Raji (cell line): ENCODE results near the gene PDZD2.

ENCODE experiments used
- POLR2A ChIP-seq: IDR thresholded peaks from 2 replicates; pipeline ENCODE4 v1.6.1; 2011; ENCODE audit warnings: low read depth, low read length, control low read depth; ENCODE audit not compliant: insufficient read depth

PDZD2 gene

DNA sequence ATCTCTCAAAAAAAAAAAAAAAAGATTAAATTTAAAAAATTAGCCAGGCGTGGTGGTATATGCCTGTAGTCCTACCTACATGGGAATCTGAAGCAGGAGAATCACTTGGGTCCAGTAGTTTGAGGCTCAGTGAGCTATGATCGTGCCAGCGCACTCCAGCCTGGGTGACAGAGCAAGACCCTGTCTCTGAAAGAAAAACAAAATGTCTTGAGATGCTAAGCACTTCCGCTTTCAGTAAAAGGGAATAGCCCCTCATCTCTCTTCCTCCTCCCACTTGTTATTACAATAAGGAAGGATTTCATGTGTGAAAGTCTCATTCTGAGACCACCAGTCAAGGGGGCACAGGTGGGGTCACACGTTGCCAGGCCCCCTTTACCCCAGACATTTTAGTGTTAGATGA lies 455.8 kb downstream of the PDZD2 start:
- no peak for TF ChIP-seq POLR2A

GRCh38 chr5:32095261-32095671 lies 456.3 kb downstream of the PDZD2 start:
- TF ChIP-seq POLR2A = no peak

- TF ChIP-seq POLR2A = no peak
These were observed 458.1 kb downstream of the PDZD2 start for GRCh38 chr5:32096891-32097595.

DNA sequence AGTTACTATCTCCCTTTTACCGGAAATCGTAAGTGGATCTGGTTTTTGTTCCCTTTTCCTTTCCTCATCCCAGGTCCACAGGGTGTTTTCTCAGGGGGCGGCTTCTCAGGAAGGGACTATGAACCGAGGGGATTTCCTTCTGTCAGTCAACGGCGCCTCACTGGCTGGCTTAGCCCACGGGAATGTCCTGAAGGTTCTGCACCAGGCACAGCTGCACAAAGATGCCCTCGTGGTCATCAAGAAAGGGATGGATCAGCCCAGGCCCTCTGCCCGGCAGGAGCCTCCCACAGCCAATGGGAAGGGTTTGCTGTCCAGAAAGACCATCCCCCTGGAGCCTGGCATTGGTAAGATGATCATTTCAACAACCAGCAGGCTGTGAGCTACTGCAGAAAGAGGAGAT lies 459.4 kb downstream of the PDZD2 start:
- TF ChIP-seq POLR2A = no peak

GRCh38 chr5:32098890-32099310 lies 460.0 kb downstream of the PDZD2 start:
- TF ChIP-seq POLR2A = no peak

- no peak for TF ChIP-seq POLR2A
These were observed 460.6 kb downstream of the PDZD2 start for GRCh38 chr5:32099486-32100035.

- TF ChIP-seq POLR2A = no peak
These were observed 461.3 kb downstream of the PDZD2 start for GRCh38 chr5:32100230-32100629.

DNA sequence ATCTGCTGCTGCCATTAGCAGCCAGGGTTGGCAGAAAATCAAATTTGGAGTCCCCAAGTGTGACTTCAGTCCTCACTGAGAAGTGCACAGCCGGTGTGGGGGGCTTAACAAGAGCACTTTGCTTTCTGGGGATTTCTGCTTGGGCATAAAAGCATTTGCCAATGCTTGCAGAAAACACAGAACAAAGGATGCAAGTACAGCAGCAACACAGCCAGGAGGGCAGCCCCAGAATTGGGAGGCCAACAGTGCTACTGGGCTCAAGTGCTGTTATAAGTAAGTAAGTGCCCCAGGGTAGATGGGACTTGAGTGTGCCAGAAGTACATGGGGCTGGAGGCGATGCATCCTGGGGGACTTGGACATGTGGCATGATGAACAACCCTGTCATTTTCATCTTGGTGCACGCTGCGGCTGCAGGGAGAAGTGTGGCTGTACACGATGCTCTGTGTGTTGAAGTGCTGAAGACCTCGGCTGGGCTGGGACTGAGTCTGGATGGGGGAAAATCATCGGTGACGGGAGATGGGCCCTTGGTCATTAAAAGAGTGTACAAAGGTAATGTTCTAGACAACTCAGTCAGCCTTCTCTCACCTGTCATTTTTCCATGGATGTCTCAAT lies 461.9 kb downstream of the PDZD2 start:
- TF ChIP-seq POLR2A = no peak

GRCh38 chr5:32102254-32102986 lies 463.5 kb downstream of the PDZD2 start:
- no peak for TF ChIP-seq POLR2A

- no peak for TF ChIP-seq POLR2A
These were observed 464.6 kb downstream of the PDZD2 start for GRCh38 chr5:32103521-32103920.

DNA sequence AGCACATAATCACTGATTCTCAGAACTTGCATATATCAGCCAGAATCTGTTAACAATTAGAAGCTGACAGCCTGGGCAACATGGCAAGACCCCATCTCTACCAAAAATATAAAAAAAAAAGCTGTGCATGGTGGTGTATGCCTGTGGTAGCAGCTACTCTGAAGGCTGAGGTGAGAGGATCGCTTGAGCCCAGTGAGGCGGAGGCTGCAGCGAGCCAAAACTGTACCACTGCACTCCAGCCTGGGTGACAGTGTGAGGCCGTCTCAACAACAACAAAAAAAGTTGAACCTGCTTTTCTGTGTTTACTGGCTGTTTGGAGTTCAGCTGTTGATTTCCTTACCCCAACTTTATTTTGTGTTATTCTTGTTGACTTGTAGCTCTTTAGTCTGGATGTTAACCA lies 468.4 kb downstream of the PDZD2 start:
- TF ChIP-seq POLR2A = no peak

DNA sequence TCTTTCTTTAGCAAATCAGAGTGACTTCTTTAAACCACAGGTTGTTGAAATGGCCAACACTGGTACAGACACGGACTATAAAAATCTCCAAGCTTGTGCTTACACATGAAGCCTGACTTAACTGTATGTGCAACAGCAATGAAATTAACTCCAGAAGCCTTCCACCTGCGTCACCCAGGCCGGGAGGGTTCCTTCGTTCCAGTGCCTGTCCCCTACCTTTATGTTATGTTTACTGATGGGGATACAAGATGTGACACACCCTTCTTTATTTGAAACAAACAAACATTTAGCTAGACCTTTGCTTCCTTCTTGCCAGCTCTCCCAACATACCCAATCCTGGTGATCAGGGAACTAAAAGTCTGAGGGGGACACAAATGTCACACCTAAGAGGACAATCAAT lies 469.2 kb downstream of the PDZD2 start:
- TF ChIP-seq POLR2A = no peak

DNA sequence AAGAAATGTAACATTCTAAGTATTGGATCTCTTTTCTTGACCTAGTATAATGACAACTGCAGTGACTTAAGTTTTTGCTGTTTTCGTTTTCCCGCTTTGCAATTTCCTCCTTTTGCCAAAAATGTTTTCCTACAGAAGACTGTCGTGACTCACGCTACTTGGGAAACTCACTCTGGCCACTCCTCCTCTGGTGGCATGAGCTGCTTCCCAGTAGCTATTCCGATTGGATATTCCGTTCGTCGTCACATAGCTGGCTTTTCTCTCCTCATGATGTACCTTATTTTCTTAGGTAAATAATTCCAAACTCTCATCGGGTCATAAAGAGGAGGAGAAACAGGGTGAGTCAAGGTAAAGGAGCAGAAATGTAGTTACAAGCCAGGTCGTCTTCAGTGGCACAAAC lies 470.3 kb downstream of the PDZD2 start:
- TF ChIP-seq POLR2A = no peak

GRCh38 chr5:32110111-32110696 lies 471.3 kb downstream of the PDZD2 start:
- no peak for TF ChIP-seq POLR2A

DNA sequence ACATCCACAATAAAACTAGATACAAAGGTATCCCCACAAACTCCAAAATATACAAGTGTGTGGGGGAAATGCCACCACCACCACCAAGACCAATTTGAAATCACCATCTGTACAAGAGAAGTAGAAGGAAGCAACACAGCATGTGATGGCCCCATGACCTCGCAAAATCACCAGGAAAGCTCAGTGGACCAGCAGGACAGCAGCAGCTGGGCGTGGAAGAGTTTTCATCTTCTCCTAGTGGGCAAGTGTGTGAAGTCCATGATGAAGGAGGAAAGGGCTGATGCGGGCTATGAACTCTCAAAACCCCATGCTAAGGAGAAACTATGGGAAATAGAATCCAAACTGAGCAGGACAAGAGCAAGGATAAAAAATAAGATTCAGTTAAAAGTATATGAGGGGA lies 477.1 kb downstream of the PDZD2 start:
- TF ChIP-seq POLR2A = no peak
